T-helper 2 cell treated with Interferon-gamma antibody and Interleukin-4, amounts not matched to agents 5 μg/mL and 100 μg/mL, for 36 hours (primary cell): Measurements from ENCODE around the gene GATM.
"Not testable (repeated sequence)": the region's sequence is repeated elsewhere in the genome, so short reads cannot be mapped to it uniquely, and the experiment has no call there.

Experiments used
- DNase-seq: peaks from one replicate; pipeline ENCODE4 v3.0.0; 2021; ENCODE audit warnings: low spot score
- H3K27ac Mint-ChIP-seq: one replicate; pipeline ENCODE4 v1.8.0; 2021; ENCODE audit warnings: mild to moderate bottlenecking, mixed read lengths
- H3K27me3 Mint-ChIP-seq: one replicate; pipeline ENCODE4 v1.8.0; 2021; ENCODE audit warnings: low read depth, mixed read lengths
- H3K36me3 Mint-ChIP-seq: one replicate; pipeline ENCODE4 v1.8.0; 2021; ENCODE audit warnings: low read depth, mixed read lengths
- H3K4me1 Mint-ChIP-seq: one replicate; pipeline ENCODE4 v1.8.0; 2021; ENCODE audit warnings: low read depth, mixed read lengths
- H3K4me3 Mint-ChIP-seq: one replicate; pipeline ENCODE4 v1.8.0; 2022; ENCODE audit warnings: mild to moderate bottlenecking, moderate library complexity, mixed read lengths
- H3K9me3 Mint-ChIP-seq: one replicate; pipeline ENCODE4 v1.8.0; 2021; ENCODE audit warnings: mixed read lengths

The GATM gene

DNA sequence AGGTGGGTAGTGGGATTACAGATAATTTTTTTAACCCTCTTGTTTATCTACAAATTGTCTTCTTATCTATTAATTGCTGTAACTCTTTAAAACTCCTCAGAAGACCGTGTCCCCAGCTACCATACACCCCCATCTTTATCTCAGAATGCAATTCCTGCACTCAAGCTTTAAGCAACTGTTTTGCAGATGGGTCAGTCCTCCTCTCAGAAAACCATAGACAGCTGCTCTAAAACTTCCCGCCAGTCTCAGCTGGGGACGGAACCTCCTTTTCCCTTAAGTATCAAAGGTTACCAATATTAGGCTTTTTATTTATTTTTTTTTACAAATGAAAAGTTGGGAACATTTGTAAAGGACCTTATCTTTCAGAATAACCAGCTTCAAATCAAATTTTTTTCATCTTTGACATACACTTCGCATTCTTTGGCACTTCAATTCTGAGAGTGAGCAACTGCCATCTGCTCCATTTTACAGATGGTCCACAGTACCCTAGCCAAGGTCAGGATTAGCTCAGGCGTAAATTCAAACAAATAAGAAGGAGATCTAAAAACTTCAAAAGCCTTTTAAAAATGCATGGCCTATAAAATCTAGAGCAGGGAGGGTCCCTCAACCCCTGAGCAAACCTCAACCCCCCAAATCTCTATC lies 1.3 kb downstream of the GATM start:
- no peak for DNase-seq
- H3K4me3 Mint-ChIP-seq: peak overlapping the region; percentile 70
- H3K27me3 Mint-ChIP-seq: peaks cover 76% of the 10 kb centered on the region
- H3K36me3 Mint-ChIP-seq: no peaks in the 10 kb centered on the region
- H3K4me1 Mint-ChIP-seq: peaks cover 6% of the 10 kb centered on the region
- H3K27ac Mint-ChIP-seq: no peak overlapping the region
- no peaks in the 10 kb centered on the region for H3K9me3 Mint-ChIP-seq

DNA sequence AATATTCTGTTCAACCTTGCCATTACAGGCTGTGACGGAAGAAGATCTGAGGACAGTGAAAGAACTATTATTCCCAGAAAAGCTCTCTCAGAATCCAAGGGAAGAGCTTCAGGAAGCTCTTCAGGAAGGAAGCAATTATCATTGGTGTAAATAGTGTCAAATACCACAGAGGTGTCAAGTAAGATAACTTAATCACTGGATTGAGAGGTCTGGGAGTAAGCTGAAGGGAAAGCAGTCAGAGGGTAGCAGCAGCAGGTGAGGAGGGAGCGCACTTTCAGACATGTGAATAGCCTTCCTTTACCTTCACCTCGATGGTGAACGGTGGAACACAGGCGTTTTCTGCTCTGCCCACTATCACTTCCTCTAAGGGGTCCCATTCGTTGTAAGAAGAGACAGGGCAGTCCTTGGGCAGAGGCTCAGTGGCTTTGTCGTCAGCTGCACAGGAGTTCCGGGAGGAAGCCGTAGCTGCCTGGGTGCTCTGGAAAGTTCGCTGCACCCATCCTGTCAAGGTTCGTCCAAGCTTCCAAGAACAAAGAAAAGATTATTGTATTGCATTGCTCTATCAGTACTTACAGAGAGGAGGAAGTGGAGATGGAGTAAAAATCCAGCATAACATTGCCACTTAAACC lies 1.9 kb downstream of the GATM start:
- H3K4me3 Mint-ChIP-seq: no peak overlapping the region
- H3K27me3 Mint-ChIP-seq: peaks cover 70% of the 10 kb centered on the region
- H3K4me1 Mint-ChIP-seq: peaks cover 6% of the 10 kb centered on the region
- DNase-seq: no peak
- no peak overlapping the region for H3K27ac Mint-ChIP-seq
- no peaks in the 10 kb centered on the region for H3K9me3 Mint-ChIP-seq
- no peaks in the 10 kb centered on the region for H3K36me3 Mint-ChIP-seq

DNA sequence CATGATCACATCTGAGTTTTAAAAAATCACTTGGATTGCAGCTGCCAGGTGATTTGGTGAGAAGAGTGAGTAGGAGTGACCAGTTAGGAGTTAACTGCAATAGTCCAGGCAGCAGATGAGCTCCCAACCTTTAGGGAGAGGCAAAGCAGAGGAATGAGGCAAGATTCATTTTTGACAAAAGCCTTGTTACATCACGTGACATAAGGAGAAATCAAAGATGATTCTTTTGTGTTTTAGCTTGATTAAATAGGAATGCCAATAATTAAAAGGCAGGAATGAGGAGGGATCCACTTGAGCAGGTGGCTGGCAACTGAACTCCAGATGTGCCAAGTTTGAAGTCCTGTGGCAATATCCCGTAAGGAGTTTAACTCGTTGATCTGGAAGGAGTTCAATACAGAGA lies 2.5 kb downstream of the GATM start:
- H3K27ac Mint-ChIP-seq: no peak overlapping the region
- H3K27me3 Mint-ChIP-seq: peaks cover 64% of the 10 kb centered on the region
- H3K4me1 Mint-ChIP-seq: peaks cover 6% of the 10 kb centered on the region
- H3K9me3 Mint-ChIP-seq: no peaks in the 10 kb centered on the region
- H3K36me3 Mint-ChIP-seq: no peaks in the 10 kb centered on the region
- H3K4me3 Mint-ChIP-seq: no peak overlapping the region
- DNase-seq: no peak

DNA sequence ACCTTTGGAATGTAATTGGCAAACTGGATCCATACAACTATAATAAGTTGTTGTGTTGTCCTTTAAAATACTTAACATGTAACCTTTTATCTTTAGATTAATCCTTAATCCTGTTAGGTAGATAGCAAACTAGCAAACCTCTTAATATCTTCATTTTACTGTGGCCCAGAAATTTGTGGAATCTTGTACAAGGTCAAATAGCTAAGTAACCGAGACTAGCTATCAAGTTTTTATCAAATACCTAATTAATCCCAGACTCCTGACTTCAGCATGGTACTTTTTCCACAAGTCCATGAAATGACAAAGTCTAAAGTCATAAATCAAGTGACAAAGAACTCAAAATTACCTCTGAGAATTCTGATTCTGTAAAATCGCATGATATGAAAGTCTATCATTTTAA lies 4.4 kb downstream of the GATM start:
- Mint-ChIP-seq H3K9me3 (no peaks in the 10 kb centered on the region), H3K27ac (no peak overlapping the region), H3K4me1 (peaks cover 6% of the 10 kb centered on the region), H3K4me3 (no peak overlapping the region), H3K27me3 (peaks cover 58% of the 10 kb centered on the region), H3K36me3 (no peaks in the 10 kb centered on the region)
- DNase-seq: no peak

DNA sequence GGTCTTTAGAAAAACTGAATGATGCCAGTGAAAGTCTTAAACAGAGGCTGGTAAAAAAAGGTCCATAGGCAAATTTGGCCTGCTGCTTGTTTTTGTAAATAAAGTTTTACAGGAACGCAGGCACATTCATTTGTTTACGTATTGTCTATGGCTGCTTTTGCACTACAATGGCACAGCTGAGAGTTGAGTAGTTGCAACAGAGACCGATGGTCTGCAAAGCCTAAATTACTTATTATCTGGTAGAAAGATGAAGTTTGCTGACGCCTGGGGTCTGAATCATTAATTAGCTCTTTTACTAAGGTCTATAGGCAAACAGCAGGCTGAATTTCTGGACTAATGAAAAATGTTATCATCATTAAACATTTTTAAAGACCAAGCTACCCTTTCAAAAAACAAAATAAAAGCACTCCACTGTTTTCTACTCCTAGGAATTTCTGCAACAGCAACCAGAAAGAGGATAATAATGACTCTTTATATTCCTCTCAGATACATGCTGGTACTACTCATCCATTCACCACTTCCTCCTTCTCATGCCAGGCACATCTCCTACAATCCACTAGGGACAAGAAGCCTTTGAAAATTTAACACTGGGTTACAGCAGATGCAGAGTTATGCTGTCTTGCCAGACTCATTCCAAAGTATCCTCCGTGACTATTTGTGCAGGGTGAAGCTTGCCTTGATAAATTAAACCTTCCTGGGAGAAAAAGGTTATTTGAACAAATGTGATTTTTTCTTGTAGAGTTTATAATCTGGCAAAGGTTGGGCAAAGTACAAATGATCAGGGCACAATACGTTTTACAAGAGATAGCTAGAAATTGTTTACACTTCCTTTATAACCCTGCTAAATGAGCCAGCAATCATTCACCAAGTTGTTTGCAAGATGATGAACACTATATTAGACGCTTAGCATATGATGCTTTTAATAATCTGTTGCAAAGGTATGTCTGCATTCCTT lies 6.0 kb downstream of the GATM start:
- Mint-ChIP-seq H3K4me1 (peaks cover 2% of the 10 kb centered on the region), H3K27ac (no peak overlapping the region), H3K27me3 (peaks cover 50% of the 10 kb centered on the region), H3K4me3 (no peak overlapping the region), H3K9me3 (no peaks in the 10 kb centered on the region), H3K36me3 (no peaks in the 10 kb centered on the region)
- no peak for DNase-seq

DNA sequence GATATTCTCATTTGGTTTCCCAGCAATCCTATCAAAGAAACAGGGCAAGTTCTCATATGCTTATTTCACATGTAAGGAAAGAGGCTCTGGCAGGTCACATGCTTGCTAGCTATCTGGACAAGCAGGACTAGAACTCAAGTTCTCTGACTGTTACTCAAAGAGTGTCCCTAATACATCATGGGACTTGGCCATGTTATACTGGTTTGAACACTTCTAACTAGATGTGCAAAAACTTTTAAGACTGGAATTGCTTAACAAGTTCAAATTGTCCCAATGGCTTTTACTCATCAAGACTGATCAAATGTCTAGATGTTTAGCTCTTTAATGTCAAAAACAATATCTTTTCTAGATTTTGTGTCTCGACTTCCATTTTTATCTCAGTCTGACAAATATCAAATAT lies 6.8 kb downstream of the GATM start:
- H3K36me3 Mint-ChIP-seq: no peaks in the 10 kb centered on the region
- H3K27me3 Mint-ChIP-seq: peaks cover 42% of the 10 kb centered on the region
- no peak overlapping the region for H3K27ac Mint-ChIP-seq
- no peak for DNase-seq
- no peak overlapping the region for H3K4me3 Mint-ChIP-seq
- no peaks in the 10 kb centered on the region for H3K9me3 Mint-ChIP-seq
- no peaks in the 10 kb centered on the region for H3K4me1 Mint-ChIP-seq

DNA sequence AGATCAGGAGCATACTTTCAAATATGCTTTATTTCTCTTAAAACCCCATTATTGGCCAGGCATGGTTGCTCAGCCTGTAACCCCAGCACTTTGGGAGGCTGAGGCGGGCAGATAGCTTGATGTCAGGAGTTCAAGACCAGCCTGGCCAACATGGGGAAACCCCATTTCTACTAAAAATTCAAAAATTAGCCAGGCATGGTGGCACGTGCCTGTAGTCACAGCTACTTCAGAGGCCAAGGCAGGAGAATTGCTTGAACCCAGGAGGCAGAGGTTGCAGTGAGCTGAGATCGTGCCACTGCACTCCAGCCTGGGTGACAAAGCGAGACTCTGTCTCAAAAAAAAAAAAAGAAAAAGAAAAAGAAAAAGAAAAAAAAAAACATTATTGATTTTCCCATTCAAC lies 8.3 kb downstream of the GATM start:
- H3K4me1 Mint-ChIP-seq, H3K27ac Mint-ChIP-seq, H3K36me3 Mint-ChIP-seq, H3K4me3 Mint-ChIP-seq, DNase-seq, H3K9me3 Mint-ChIP-seq: not testable (repeated sequence)
- peaks cover 30% of the 10 kb centered on the region for H3K27me3 Mint-ChIP-seq

DNA sequence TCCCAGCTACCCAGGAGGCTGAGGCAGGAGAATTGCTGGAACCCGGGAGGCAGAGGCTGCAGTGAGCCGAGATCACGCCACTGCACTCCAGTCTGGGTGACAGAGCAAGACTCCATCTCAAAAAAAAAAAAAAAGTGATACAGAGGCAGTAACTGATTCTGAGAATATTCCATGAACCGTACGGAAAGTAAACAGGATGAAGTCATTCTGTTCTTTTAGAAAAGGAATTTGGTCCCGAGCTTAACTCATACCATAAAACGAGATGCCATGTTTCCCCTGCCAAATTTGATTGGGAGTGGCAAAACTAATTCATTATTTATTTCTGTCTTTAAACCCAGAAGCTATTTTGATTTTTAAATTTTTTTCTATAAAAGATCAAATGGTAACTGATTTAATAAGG lies 11.1 kb downstream of the GATM start:
- H3K36me3 Mint-ChIP-seq, DNase-seq, H3K4me1 Mint-ChIP-seq, H3K4me3 Mint-ChIP-seq, H3K9me3 Mint-ChIP-seq, H3K27ac Mint-ChIP-seq: not testable (repeated sequence)
- peaks cover 20% of the 10 kb centered on the region for H3K27me3 Mint-ChIP-seq

DNA sequence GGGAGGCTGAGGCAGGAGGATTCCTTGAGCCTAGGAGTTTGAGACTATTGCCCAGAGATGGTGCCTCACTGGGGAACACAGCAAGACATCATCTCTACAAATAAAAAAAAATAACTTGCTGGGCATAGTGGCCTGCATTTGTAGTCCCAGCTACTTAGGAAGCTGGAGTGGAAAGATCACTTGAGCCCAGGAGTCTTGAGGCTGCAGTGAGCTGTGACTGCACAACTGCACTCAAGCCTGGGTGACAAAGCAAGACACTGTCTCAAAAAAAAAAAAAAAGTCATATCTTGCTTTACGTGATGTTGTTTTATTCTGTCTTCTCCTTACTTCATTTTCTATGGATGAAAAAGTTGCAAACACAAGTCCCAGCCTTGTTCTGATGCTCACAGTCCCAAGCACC lies 14.1 kb downstream of the GATM start:
- H3K27ac Mint-ChIP-seq: no peak overlapping the region
- H3K4me3 Mint-ChIP-seq: no peak overlapping the region

DNA sequence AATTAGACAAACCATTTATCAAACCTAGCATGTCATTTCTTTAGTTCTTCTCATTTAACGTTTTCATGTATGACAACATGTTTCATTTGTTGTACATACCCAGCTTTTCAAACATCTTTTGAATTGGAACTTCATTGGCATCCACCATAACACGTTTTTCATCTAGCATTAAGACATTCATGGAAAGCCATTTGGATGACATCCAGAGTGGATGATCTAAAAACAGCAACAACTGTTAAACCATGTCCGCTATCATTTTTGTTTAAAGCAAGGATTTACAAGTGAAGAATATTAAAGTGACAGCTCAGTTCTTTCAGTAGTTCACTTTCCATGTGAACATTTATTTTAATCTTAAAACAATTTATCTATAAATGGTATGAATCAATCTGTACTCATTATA lies 14.5 kb downstream of the GATM start:
- Mint-ChIP-seq H3K4me3 (no peak overlapping the region), H3K36me3 (no peaks in the 10 kb centered on the region), H3K9me3 (no peaks in the 10 kb centered on the region), H3K4me1 (no peaks in the 10 kb centered on the region), H3K27me3 (peaks cover 12% of the 10 kb centered on the region), H3K27ac (no peak overlapping the region)
- no peak for DNase-seq

More for the DNA sequence above, 14.1 kb downstream of the GATM start:
- peaks cover 10% of the 10 kb centered on the region for H3K27me3 Mint-ChIP-seq
- no peak for DNase-seq
- no peaks in the 10 kb centered on the region for H3K4me1 Mint-ChIP-seq
- no peaks in the 10 kb centered on the region for H3K36me3 Mint-ChIP-seq
- no peaks in the 10 kb centered on the region for H3K9me3 Mint-ChIP-seq

DNA sequence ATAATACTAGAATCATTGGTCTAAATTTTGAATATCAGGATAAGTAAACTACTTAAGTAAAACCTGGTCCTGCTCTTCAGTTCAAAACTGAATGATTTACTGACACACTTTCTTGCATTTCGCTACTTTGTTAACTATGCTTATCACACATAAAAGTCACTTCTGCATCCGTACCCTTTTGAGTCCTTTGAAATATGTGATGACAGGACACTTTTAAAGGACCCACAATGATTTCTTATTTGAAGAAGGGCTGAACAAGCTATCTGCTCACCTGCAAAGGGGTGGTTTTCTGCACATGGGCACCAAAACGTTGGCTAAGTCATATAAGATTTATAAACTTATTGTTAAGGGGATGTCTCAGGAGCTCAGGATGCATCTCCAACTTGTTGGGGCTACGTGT lies 15.0 kb downstream of the GATM start:
- Mint-ChIP-seq H3K9me3 (no peaks in the 10 kb centered on the region), H3K36me3 (no peaks in the 10 kb centered on the region), H3K4me3 (no peak overlapping the region), H3K27ac (no peak overlapping the region), H3K4me1 (no peaks in the 10 kb centered on the region), H3K27me3 (peaks cover 12% of the 10 kb centered on the region)
- DNase-seq: no peak

DNA sequence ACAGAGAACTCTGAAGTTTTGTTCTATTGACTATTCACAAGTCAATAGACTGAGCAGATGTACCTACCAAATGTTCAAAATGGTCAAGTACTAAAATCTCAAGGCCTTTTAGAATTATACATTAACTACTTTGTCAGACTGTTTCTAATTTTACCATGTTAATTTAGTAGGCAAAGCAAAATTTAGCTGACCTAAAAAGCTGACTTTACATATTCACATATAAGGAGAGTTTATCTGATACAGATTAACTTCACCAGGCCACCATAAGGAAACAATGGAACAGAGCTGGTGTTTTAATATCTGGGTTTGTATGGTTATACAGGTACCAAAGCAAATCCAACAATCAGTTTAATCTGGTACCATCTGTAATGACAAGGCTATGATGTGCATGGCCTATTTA lies 15.9 kb downstream of the GATM start:
- H3K36me3 Mint-ChIP-seq: no peaks in the 10 kb centered on the region

DNA sequence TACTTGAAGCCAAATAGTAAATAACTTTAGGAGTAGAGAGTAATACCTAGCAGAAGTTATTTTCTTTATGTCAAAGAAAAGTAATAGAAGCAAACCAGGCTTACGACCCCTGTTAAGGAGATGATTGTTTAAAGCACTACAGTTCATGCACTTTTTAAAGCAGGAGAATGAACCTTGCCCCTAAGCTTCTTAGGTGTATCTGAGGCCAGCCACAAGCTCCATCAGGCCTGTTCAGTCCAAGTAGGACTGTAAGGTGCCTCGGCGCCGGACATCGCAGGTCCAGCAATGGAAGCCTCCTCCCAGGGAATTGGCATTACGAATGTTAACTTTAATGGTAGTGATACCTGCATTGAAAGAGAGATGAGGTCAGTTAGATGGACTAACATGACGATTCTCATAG lies 16.5 kb downstream of the GATM start:
- no peaks in the 10 kb centered on the region for H3K36me3 Mint-ChIP-seq
- no peak for DNase-seq
- peaks cover 8% of the 10 kb centered on the region for H3K27me3 Mint-ChIP-seq
- no peak overlapping the region for H3K4me3 Mint-ChIP-seq
- H3K9me3 Mint-ChIP-seq: no peaks in the 10 kb centered on the region
- H3K4me1 Mint-ChIP-seq: no peaks in the 10 kb centered on the region
- H3K27ac Mint-ChIP-seq: no peak overlapping the region

More for the DNA sequence above, 15.9 kb downstream of the GATM start:
- no peaks in the 10 kb centered on the region for H3K4me1 Mint-ChIP-seq
- no peak for DNase-seq
- H3K4me3 Mint-ChIP-seq: no peak overlapping the region
- H3K27me3 Mint-ChIP-seq: peaks cover 8% of the 10 kb centered on the region
- H3K27ac Mint-ChIP-seq: no peak overlapping the region
- H3K9me3 Mint-ChIP-seq: no peaks in the 10 kb centered on the region

DNA sequence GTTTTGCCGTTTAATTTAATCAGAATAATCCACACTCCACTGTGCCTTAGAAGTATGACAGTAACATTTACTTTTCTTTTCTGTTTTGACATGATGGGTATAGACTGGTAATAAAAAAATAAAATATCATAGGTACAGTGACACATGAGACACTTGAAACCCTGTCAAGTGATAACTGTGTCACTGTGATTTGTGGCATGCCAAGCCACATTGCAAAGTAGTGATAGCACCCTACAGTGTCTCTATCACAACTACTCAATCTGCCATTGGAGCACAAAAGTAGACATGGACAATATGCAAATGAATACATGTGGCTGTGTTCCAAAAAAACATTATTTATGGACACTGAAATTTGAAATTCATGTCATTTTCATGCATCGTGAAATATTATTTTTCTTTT lies 22.5 kb downstream of the GATM start:
- Mint-ChIP-seq H3K4me1 (no peaks in the 10 kb centered on the region), H3K9me3 (no peaks in the 10 kb centered on the region), H3K27me3 (peaks cover 11% of the 10 kb centered on the region), H3K27ac (no peak overlapping the region), H3K36me3 (no peaks in the 10 kb centered on the region), H3K4me3 (no peak overlapping the region)
- DNase-seq: no peak
